Liver (tissue), 10 donors: Measurements from ENCODE around the gene MEST. TPM values are rescaled to one million over a fixed set of nuclear protein-coding genes. Genes with fewer than 3 reads are reported as not detected.

ENCODE experiments used
- DNase-seq: peaks from one replicate; pipeline ENCODE4 v3.0.0-alpha.2; 2017; ENCODE audit warnings: low spot score
- H3K27ac ChIP-seq, 2 donors: one replicate each; pipeline ENCODE4 v1.7.0; 2013; ENCODE audit warnings: inconsistent platforms in 2 of 2, low read length in 2 of 2, control low read depth in 1 of 2, low read depth in 1 of 2, mild to moderate bottlenecking in 1 of 2
- H3K27me3 ChIP-seq, 4 donors: one replicate each; pipeline versions ENCODE4 v1.6.1 to v1.7.0; 2013; ENCODE audit warnings: low read length in 3 of 4, inconsistent platforms in 1 of 4, mild to moderate bottlenecking in 1 of 4, moderate library complexity in 1 of 4; ENCODE audit not compliant: control insufficient read depth in 4 of 4, insufficient read depth in 4 of 4
- H3K36me3 ChIP-seq, 4 donors: one replicate each; pipeline versions ENCODE4 v1.6.1 to v1.7.0; 2013; ENCODE audit warnings: low read length in 3 of 4, mild to moderate bottlenecking in 3 of 4, low read depth in 1 of 4, moderate library complexity in 1 of 4; ENCODE audit not compliant: control insufficient read depth in 4 of 4, insufficient read depth in 3 of 4
- H3K4me1 ChIP-seq, 4 donors: one replicate each; pipeline versions ENCODE4 v1.6.1 to v1.7.0; 2013; ENCODE audit warnings: low read length in 3 of 4, mild to moderate bottlenecking in 3 of 4, moderate library complexity in 1 of 4; ENCODE audit not compliant: control insufficient read depth in 4 of 4, insufficient read depth in 4 of 4
- H3K4me3 ChIP-seq, 3 donors: one replicate each; pipeline versions ENCODE4 v1.6.1 to v1.7.0; 2013; ENCODE audit warnings: low read length in 3 of 3, control low read depth in 1 of 3, low read depth in 1 of 3, mild to moderate bottlenecking in 1 of 3
- H3K9ac ChIP-seq, 2 donors: one replicate each; pipeline ENCODE4 v1.7.0; 2013; ENCODE audit warnings: low read length in 2 of 2, mild to moderate bottlenecking in 2 of 2, moderate library complexity in 2 of 2, control low read depth in 1 of 2, low read depth in 1 of 2
- H3K9me3 ChIP-seq, 4 donors: one replicate each; pipeline versions ENCODE4 v1.6.1 to v1.7.0; 2013; ENCODE audit warnings: low read length in 3 of 4; ENCODE audit not compliant: control insufficient read depth in 4 of 4
- HNF4A ChIP-seq, 2 donors: conservative IDR thresholded peaks; 2 replicates each; pipeline ENCODE4 v1.6.1; 2016; ENCODE audit warnings: antibody characterized with exemption in 2 of 2, mild to moderate bottlenecking in 2 of 2
- RAD21 ChIP-seq, 2 donors: IDR thresholded peaks; 2 replicates each; pipeline ENCODE4 v1.6.1; 2016; ENCODE audit warnings: antibody characterized with exemption in 2 of 2, mild to moderate bottlenecking in 2 of 2
- WGBS: extraction: QIAGEN DNeasy Blood & Tissue Kit; methylation state at CpG from one replicate; pipeline ENCODE4 v1.1.7; 2013; 5-methylcytosine and 5-hydroxymethylcytosine counted together
- polyA plus RNA-seq, 2 donors: library from polyadenylated mRNA; stranded (reverse) in 1 of 2; unstranded in 1 of 2; fragments of 200-250 nt in 1 of 2; fragments of >200 nt in 1 of 2; fragmentation: Nextera tagmentation in 1 of 2; extraction: Ambion mirVana in 1 of 2; gene quantifications; one replicate each; pipeline versions ENCODE4 v1.2.1 to v1.2.3, GENCODE V29; 2013 to 2015
- small RNA-seq: library from RNA; depleted of rRNA; stranded (forward); fragments of <200 nt; gene quantifications from one replicate; pipeline ENCODE3, GENCODE V24; 2014
- total RNA-seq, 2 donors: library from RNA; depleted of rRNA; stranded (reverse); fragments of >200 nt; gene quantifications; one replicate each; pipeline ENCODE4 v1.2.3, GENCODE V29; 2014
- donor health status: healthy.
- donor health status: healthy.
- donor health status: healthy.
- donor health status: healthy.
- donor health status: healthy.

MEST gene
- total and polyA plus RNA-seq, 4 donors: 12.6 to 42.4 (median 23.0) TPM

GRCh38 chr7:130554481-130554880 is 62.6 kb downstream of the MEST start:
- DNase-seq: no peak
- TF ChIP-seq RAD21 (IDR thresholded peaks at IDR 0.05) (no peak), HNF4A (conservative IDR thresholded peaks at IDR 0.05) (no peak)
- Histone ChIP-seq H3K27ac (no peak overlapping the region), H3K27me3 (no peaks in the 10 kb centered on the region), H3K36me3 (peaks cover 0 to 3% (median under 1%) of the 10 kb centered on the region in 4 donors), H3K9me3 (no peaks in the 10 kb centered on the region), H3K9ac (no peak overlapping the region), H3K4me3 (no peak overlapping the region), H3K4me1 (no peaks in the 10 kb centered on the region)
- WGBS: 93% methylated on average over 3 of the region's 3 CpGs

Small RNA genes within 50 kb of the gene (small RNA-seq; reads per million reads assigned to genes)
- gene MIR335: not detected
- gene RF02148: not detected
- gene RF02149: not detected
- not detected for gene RF02150

Other genes with a start within 250 kb of the MEST start
- not detected for gene CPA2, start 225.2 kb upstream of the MEST start, total RNA-seq
- not detected for gene CPA2, start 225.2 kb upstream of the MEST start, polyA plus RNA-seq
- under 1 TPM in 1 of 2 donors, not detected in 1; 0.05 TPM for gene CPA4, start 198.9 kb upstream of the MEST start, total RNA-seq
- under 1 TPM in 1 of 2 donors, not detected in 1; 0.03 TPM for gene CPA4, start 198.9 kb upstream of the MEST start, polyA plus RNA-seq
- not detected for gene CPA5, start 147.3 kb upstream of the MEST start, total RNA-seq
- gene CPA5, start 147.3 kb upstream of the MEST start, polyA plus RNA-seq: under 1 TPM in 1 of 2 donors, not detected in 1; 0.33 TPM
- under 1 TPM in 1 of 2 donors, not detected in 1; 0.42 TPM for gene CPA1, start 111.6 kb upstream of the MEST start, total RNA-seq
- gene CPA1, start 111.6 kb upstream of the MEST start, polyA plus RNA-seq: under 1 TPM in 1 of 2 donors, not detected in 1; 0.07 TPM
- 1 to 10 TPM; 2.3 to 2.9 TPM for gene CEP41, start 51.1 kb upstream of the MEST start, total RNA-seq
- 1 to 10 TPM; 2.7 to 3.5 TPM for gene CEP41, start 51.1 kb upstream of the MEST start, polyA plus RNA-seq
- 10 to 100 TPM in 1 of 2 donors, 1 to 10 TPM in 1; 4.9 to 10.3 TPM for gene COPG2, start 176.7 kb downstream of the MEST start, total RNA-seq
- gene COPG2, start 176.7 kb downstream of the MEST start, polyA plus RNA-seq: 1 to 10 TPM in 1 of 2 donors, under 1 TPM in 1; 0.99 to 4.4 TPM
- not detected for gene TSGA13, start 194.5 kb downstream of the MEST start, total RNA-seq
- gene TSGA13, start 194.5 kb downstream of the MEST start, polyA plus RNA-seq: not detected
- under 1 TPM; 0.05 to 0.08 TPM for gene KLF14, start 242.1 kb downstream of the MEST start, total RNA-seq
- gene KLF14, start 242.1 kb downstream of the MEST start, polyA plus RNA-seq: not detected